GM19455 (cell line): ENCODE results near the gene ZNF155.

ENCODE experiments used
- ATAC-seq: cut with Tn5 transposase; IDR thresholded peaks from one replicate; pipeline ENCODE4 v1.9.1; 2021; ENCODE audit not compliant: unreplicated experiment

Gene ZNF155

DNA sequence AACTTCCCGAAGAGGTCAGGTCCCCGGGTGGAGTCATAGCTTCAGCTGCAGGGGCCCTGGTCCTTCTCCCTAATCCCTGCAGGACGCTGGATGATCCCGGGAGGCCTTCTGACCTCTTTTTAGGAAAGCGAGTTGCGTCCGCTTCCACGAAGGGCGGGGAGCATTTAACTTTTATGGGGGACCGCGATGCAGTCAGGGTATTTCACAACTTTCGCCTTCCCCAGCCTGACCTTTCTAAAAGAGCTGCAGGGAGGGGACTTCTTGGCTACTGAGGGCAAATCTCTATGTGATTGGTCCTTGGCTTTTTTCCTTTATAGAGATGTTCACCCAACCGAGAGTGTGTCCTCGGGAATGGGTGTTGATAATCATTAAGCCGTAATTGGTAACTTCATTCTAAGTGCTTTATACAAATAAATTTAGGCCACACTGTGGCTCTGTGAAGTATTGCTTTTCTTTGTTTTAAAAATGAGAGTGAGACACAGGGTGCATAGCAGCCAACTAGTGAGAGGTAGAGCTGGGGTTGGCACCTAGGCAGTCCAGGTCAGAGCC, 19.5 kb downstream of the ZNF155 start:
- ATAC-seq: no peak

GRCh38 chr19:44005973-44006372, 22.0 kb downstream of the ZNF155 start:
- no peak for ATAC-seq

- no peak for ATAC-seq
These were observed 23.5 kb downstream of the ZNF155 start for GRCh38 chr19:44007473-44007872.

DNA sequence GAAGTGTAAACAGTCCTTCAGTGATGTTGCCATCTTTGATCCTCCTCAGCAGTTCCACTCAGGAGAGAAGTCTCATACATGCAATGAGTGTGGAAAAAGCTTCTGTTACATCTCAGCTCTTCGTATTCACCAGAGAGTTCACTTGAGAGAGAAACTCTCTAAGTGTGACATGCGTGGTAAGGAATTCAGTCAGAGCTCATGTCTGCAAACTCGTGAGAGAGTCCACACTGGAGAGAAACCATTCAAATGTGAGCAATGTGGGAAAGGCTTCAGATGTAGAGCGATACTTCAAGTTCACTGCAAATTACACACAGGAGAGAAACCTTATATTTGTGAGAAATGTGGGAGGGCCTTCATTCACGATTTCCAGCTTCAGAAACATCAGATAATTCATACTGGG, 26.5 kb downstream of the ZNF155 start:
- no peak for ATAC-seq

GRCh38 chr19:44019498-44019897, 35.5 kb downstream of the ZNF155 start:
- no peak for ATAC-seq

DNA sequence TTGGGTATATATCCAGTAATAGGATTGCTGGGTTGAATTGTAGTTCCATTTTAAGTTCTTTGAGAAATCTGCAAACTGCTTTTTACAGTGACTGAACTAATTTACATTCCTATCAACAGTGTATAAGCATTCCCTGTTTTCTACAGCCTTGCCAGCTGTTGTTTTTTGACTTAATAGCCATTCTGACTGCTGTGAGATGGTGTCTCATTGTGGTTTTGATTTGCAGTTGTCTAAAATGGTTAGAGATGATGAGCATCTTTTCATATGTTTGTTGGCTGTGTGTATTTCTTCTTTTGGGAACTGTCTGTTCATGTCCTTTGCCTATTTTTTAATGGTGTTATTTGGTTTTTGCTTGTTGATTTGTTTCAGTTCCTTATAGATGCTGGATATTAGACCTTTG, 37.2 kb downstream of the ZNF155 start:
- ATAC-seq: no peak

- ATAC-seq: no peak
These were observed 40.9 kb downstream of the ZNF155 start for GRCh38 chr19:44024900-44025216.

DNA sequence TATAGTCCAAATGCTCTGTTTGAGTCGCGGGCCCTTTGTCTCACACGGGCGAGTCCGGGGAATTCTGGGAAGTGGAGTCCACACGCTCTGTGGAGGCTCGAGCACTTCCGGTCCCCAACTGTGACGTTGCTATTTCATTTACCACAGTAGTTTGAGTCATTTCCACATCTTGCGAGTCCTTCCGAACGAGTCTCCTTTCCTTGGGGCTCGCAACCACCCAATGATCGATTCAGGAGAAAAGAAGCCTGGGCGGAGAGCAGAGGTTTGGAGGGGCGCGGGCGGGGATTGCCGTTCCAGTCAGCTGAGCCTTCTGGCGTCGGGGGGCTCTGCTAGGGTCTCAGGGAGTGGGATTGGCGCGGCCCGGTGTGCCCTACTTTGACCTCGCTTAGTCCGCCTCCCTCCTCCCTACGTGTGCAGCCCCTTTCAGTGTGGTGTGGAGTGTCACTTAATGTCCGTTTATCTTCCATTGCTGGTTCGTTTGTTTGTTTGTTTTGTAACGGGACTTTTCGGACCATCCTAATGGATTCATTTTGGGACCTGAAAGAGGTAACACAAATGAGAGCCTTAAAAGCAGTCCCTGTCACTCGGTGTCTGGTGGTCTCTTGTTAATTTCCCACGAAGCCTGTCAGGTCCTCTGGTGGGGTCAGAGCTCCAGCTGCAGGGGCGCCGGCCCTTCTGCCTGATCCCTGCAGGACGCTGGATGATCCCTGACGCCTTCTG, 41.4 kb downstream of the ZNF155 start, which contains the start of gene ZNF222:
TSS of gene ZNF222 (plus strand) at position 163 of the 720 bp plus-strand sequence. CDS start at position 221, 58 bp downstream.
- ATAC-seq: no peak

GRCh38 chr19:44026622-44027021, 42.6 kb downstream of the ZNF155 start:
- ATAC-seq: no peak

- no peak for ATAC-seq
These were observed 48.1 kb downstream of the ZNF155 start for GRCh38 chr19:44032001-44032610.

DNA sequence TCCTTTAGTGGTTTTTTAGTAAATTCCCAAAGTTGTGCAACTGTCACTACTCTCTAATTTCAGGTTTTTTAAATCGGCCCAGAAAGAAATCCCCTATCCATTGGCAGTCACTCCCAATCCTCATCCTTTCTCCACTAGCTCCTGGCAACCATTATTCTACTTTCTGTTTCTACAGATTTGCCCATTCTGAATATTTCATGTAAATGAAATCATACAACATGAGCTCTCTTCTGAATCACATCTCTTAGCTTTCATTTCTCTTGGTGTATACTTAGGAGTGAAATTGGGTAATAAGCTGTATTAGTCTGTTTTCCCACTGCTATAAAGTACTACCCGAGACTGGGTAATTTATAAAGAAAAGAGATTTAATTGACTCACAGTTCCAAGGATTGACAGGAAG, 58.2 kb downstream of the ZNF155 start:
- no peak for ATAC-seq
